Fibroblast of villous mesenchyme (primary cell): Measurements from ENCODE around the gene DGKG. TPM values are rescaled to one million over a fixed set of nuclear protein-coding genes. Genes with fewer than 3 reads are reported as not detected.

Source experiments
- DNase-seq: peaks from one replicate; pipeline ENCODE4 v3.0.0-alpha.2; 2010; ENCODE audit warnings: low read depth
- H3K4me3 ChIP-seq: 2 replicates; pipeline ENCODE4 v1.5.1; 2011; ENCODE audit warnings: low read depth, mild to moderate bottlenecking, low read length
- total RNA-seq: library from RNA; depleted of rRNA; stranded (reverse); fragments of >200 nt; gene quantifications from 2 replicates; pipeline ENCODE4 v1.2.3, GENCODE V29; 2012
- TF ChIP-seq, protein P1 (sequence below): IDR thresholded peaks from 2 replicates; pipeline ENCODE4 v1.5.1; 2012; ENCODE audit warnings: low read depth, mild to moderate bottlenecking, low read length; ENCODE audit not compliant: insufficient read depth

The DGKG gene
- total RNA-seq, 1 donor, result under 0.01 TPM

DNA sequence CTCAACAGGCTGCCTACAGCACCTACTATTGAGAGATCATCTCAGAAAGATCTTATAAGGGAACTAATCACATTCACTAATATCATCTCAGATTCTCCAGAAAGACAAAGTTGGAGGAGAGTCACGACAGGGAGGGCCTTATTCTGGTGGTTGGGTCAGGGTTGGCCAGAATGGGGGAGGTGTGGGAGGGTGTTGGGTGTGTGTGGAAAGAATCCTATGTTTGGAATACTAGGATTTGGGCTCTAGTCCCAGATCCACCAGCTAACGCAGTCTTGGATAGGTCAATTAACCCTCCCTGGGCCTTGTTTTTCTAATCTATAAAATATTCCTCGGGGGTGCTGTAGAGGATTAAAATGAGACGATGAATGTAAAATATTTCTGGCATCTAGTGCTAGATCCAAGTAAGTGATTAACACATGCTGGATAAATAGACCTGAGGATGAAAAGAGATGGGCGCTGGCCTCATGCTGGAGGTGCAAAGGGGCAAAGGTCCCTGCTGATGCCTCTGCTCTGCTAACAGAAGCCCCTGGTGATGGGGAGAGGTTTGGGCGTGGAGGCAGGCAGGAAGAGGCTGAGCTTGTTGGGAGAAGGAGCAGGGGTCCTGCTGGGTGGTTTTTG, 185.6 kb downstream of the DGKG start:
- no peak for DNase-seq
- no peak overlapping the region for H3K4me3 ChIP-seq
- TF ChIP-seq, protein P1, sequence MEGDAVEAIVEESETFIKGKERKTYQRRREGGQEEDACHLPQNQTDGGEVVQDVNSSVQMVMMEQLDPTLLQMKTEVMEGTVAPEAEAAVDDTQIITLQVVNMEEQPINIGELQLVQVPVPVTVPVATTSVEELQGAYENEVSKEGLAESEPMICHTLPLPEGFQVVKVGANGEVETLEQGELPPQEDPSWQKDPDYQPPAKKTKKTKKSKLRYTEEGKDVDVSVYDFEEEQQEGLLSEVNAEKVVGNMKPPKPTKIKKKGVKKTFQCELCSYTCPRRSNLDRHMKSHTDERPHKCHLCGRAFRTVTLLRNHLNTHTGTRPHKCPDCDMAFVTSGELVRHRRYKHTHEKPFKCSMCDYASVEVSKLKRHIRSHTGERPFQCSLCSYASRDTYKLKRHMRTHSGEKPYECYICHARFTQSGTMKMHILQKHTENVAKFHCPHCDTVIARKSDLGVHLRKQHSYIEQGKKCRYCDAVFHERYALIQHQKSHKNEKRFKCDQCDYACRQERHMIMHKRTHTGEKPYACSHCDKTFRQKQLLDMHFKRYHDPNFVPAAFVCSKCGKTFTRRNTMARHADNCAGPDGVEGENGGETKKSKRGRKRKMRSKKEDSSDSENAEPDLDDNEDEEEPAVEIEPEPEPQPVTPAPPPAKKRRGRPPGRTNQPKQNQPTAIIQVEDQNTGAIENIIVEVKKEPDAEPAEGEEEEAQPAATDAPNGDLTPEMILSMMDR, result no peak

DNA sequence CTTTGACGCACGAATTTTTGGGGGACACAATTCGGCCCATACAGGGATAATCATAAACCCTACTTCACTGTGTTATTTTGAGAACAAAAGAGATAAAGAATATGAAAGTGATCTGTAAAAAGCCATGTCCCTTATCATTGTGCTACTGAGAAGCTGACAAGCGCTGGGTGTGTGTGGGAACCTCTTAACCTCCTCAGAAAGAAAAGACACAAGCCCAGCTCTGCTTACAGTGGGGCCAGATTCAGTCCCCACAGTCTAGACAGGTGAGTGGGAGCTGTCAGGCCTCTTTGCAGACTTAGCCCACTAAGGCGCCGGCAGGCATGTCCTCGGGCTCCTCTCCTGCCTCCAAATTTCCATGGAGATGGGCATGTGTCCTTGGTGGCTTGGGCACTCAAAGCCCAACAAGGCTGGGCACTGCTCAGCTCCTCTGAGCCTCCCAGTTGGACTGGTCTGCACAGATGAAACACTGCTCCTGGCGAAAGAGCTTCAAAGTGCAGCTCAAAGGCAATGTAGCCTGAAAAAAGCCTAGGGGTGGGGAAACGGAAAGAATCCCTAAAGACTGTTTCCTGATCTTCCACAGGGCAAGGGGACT, 188.7 kb downstream of the DGKG start:
- H3K4me3 ChIP-seq, result no peak overlapping the region
- DNase-seq, result no peak
- TF ChIP-seq, protein P1, result no peak

DNA sequence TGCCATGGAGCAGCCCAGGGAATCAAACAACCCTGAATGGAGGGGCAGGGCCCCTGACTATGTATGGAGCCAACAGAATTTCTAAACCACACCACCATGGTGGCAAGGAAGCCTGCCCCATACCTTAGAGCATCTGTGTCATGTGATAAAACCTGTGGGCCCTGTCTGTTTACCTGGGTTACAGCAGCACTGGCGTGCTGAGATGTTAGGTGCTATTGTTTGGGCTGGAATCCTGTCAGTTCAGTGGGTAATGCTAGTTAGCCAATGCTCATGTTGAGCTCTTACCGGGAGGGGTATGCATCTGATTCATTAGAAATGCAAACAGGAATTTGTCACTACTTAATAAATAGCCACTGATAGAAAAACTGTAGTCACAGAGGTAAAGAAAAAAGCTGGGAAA, 189.7 kb downstream of the DGKG start:
- TF ChIP-seq, protein P1, result no peak
- DNase-seq, result no peak

DNA sequence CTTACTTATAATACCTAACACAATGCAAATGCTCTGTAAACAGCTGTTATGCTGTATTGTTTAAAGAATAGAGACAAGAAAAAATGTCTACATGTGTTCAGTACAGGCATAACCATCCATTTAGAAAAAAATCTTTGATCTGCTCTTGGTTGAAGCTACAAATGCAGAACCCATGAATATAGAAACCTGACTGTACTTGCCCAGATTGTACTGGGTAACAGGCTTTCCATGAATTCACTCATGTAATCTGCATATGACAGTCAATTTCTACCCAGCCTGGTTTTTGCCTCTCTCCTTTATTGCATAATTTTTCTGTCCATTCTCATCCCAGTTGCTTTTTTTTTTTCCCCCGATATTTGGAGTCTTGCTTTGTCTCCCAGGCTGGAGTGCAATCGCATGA, 190.5 kb downstream of the DGKG start:
- no peak overlapping the region for H3K4me3 ChIP-seq
- no peak for DNase-seq
- TF ChIP-seq, protein P1, result no peak

More for the DNA sequence above, 189.7 kb downstream of the DGKG start:
- H3K4me3 ChIP-seq, result no peak overlapping the region

DNA sequence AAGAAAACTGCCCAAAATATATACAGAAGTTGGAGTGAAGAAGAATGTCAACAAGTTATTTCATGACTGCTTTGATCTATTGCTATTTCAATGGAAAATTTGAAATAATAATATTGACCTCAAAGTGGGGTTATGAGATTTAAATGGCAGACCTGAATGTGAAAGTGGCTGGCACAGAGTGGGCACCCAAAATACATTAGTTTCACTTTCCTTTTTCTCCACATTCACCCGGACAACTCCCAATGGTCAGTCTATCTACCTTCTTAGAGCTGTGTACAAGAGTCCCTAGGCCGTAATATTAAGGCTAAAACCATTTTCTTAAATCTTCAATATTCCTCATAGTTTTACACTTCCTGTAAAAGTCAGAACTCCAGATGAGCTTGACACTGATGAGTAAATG, 191.5 kb downstream of the DGKG start:
- H3K4me3 ChIP-seq, result no peak overlapping the region
- no peak for DNase-seq
- TF ChIP-seq, protein P1, result no peak

DNA sequence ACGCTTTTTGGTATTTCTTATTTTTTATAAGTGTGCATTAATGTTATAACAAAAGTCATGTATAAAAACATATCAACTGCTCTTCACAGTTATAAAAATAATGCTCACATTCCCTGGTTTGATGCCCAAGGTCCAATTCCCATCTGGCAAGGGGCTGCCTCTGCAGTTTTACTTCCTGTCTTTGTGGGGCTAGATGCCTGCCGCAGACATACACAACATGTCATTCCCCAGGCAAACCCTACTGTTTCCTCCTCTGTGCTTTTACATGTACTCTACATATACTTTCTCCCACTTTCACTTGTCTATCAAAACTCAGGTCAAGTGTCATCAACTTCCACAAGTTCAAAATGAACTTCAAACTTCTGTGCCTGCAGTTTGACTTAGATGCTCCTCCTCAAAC, 192.7 kb downstream of the DGKG start:
- TF ChIP-seq, protein P1, result no peak

DNA sequence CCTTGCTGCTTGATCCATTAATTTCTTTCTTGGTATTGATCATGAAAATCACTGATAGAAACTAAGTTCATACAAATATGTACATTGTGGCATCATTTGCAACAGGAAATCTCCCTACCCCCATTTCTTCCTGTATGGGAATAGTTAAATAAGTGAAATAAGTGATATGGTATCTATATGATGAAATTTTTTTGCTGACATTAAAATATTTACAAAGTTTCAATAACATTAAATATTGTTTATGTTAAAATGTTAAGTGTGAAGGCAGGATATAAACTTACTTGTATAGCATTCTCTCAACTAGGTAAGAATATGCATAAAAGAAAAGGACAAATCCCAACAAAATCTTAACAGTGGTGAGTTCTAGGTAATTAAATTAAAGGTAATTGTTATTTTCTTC, 193.1 kb downstream of the DGKG start:
- no peak for DNase-seq
- TF ChIP-seq, protein P1, result no peak
- no peak overlapping the region for H3K4me3 ChIP-seq

More for the DNA sequence above, 192.7 kb downstream of the DGKG start:
- no peak for DNase-seq
- no peak overlapping the region for H3K4me3 ChIP-seq
